ENCODE results near the gene ENO2.

ENO2 gene

GRCh38 chr12:6914947-6915788 lies 788 bp downstream of the ENO2 start:
- no peak for DNase-seq

GRCh38 chr12:6915789-6916285 lies 1.5 kb downstream of the ENO2 start:
- no peak for DNase-seq

GRCh38 chr12:6916426-6917200 lies 2.2 kb downstream of the ENO2 start:
- no peak for DNase-seq

GRCh38 chr12:6917491-6918231 lies 3.3 kb downstream of the ENO2 start:
- no peak for DNase-seq

GRCh38 chr12:6919588-6919987 lies 5.2 kb downstream of the ENO2 start:
- no peak for DNase-seq

- DNase-seq = no peak
Observed at GRCh38 chr12:6921539-6921938, 7.2 kb downstream of the ENO2 start.

DNA sequence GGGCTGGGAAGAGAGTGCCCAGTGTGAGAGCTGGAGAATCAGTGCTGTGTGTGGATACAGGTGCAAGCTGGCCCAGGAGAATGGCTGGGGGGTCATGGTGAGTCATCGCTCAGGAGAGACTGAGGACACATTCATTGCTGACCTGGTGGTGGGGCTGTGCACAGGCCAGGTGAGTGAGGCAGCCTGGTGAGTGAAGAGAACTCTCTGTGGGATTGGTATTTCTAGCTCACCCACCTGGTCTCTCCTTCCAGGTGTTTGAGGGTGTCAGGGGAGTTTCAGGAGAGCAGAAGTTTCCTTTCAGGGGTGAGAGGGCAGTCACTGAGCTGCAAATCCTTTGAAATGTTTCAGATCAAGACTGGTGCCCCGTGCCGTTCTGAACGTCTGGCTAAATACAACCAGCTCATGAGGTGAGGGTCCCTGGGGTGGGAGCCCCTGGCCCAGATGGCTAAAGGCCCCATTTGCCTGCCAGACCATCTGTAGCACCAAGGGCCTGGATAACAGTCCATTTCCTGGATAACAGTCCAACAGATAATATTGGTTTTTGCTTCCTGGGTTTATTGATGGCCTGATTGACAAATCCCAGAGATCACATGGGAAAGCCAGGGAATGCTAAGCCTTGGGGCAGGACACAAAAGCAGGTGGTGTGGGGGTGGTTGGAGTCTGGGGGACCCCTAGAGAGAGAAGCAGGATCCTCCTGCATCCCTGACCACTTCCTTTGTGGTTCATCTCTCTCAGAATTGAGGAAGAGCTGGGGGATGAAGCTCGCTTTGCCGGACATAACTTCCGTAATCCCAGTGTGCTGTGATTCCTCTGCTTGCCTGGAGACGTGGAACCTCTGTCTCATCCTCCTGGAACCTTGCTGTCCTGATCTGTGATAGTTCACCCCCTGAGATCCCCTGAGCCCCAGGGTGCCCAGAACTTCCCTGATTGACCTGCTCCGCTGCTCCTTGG lies 7.9 kb downstream of the ENO2 start:
- no peak for DNase-seq

GRCh38 chr12:6923003-6923732 lies 8.8 kb downstream of the ENO2 start:
- DNase-seq = no peak

DNA sequence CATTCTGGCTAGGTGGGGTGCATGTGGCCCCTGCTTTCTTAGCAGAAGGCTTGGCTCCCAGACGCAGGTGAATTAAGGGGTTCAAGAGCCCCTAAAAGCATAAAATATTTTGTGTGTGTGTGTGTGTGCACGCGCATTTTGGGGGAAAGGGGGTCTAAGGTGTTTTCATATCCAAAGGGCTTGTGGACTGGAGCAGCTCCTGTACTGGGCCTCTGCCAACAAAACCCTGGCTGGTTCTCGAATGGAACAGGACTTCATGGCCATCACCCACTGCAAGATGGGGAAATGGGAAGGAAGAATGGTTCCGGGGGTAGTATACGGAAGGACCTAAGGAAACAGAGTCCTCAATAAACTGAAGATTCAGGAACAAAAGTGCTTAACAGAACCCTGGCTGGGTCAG lies 9.5 kb downstream of the ENO2 start:
- DNase-seq = no peak

DNA sequence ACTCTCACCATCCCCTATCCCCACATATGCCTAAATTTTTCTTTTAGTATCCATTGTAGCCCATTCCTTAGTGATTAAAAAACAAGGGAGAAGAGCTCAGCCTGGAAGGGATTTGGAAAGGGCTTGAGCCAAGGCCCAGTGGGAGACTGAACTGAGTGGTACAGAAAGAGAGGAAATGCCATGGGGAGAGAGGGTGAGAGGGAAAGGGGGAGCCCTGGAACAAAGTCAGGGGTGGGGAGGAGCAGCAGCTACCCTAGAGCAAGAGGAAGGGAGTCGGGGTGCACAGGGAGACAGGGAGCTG lies 10.8 kb downstream of the ENO2 start:
- no peak for DNase-seq

- DNase-seq = no peak
Observed at GRCh38 chr12:6925540-6926279, 11.3 kb downstream of the ENO2 start.

DNA sequence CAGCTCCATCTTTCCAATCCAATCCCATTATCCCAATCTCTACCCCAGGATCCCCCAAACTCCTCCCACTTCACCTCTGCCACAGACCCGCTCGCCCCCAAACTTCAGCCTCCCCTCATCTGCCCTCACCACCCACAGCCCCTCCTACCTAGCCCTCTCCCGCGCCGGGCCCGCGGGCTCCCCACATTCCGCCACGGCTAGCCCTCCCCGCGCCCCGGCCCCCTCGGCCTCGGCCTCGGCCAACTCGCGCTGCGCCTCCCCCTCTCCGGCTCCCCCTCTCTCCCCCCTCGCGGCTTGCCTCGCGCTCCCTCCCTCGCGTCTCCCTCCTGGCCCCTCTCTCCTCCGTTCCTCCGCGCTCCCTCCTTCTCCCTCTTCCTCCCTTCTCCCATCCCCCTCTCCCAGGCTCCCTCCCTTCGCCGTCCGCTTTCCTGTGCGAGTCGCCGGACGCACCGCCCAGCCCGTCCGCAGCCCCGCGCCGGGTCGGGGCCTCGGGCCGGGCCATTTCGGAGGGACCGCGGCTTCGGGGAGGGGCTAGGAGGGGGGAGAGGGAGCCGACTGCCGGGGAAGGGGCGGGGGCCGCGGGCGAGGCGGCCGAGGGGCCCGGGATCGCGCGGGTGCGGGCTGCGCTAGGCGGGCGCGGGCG lies 13.1 kb downstream of the ENO2 start, which contains the start of gene ATN1:
ATN1 (plus strand) TSS at position 581 of the 643 bp plus-strand sequence. CDS start 6,043 bp downstream, outside the sequence.
- DNase-seq = peak; percentile 36

GRCh38 chr12:6928022-6928702 lies 13.8 kb downstream of the ENO2 start:
- DNase-seq = no peak

DNA sequence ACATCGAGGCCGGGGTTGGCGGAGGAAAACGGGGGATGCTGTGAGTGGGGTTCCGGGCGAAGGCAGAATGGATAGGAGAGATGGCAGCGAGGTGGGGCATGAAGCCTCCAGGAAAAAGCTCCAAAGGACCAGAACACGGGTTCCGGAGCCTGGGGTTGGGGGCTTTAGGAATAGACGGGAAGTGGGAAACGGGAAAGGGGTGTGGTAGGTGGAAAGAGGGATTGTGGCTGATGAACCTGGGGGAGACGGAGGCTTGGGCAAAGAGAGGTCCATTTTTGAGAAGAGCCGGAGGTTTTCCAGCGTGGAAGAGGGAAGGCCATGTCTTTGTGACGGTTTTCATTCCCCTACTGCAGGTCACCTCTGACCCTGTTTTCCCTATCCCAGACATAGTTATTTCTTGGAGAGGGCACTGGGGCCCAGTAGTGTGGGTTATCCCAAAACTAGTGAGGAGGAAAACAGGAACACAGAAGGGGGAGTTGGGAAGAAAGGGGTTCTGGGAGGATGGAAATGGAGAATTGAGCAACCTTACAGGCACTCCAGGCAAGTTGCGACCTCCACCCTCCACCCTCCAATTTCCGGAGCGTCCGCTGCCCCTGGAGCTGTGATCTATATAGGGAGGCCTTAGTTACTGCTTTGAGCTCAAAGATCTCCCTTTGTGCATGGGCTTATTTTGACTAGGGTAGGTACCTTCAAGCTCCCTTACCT lies 14.5 kb downstream of the ENO2 start:
- no peak for DNase-seq

GRCh38 chr12:6929466-6930452 lies 15.4 kb downstream of the ENO2 start:
- no peak for DNase-seq

DNA sequence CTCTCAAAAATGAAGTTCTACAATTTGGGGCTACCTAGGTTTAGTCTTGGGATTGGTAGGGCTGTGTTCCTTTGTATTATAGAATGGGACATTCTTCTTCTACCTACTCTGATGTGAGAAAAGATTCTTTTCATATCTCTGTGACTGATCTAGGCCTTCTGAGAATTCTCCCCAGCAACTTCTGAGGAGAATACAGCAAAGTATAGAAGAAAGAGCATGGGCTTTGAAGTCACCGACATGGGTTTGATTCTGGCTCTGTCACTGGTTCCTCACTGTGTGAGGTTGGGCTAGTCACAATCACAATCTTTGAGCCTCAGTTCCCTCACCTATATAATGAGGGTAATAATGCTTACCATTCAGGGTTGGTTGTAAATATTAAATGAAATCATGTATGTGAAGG lies 18.4 kb downstream of the ENO2 start:
- DNase-seq = no peak

GRCh38 chr12:6934110-6934509 lies 19.7 kb downstream of the ENO2 start:
- no peak for DNase-seq
